ENCODE measurements around the gene RNF152.

RNF152 gene

GRCh38 chr18:61894751-61895524 is 2.1 kb upstream of the RNF152 start:
- FAIRE-seq (no peak), DNase-seq (ENCODE audit: low spot score) (no peak)

DNA sequence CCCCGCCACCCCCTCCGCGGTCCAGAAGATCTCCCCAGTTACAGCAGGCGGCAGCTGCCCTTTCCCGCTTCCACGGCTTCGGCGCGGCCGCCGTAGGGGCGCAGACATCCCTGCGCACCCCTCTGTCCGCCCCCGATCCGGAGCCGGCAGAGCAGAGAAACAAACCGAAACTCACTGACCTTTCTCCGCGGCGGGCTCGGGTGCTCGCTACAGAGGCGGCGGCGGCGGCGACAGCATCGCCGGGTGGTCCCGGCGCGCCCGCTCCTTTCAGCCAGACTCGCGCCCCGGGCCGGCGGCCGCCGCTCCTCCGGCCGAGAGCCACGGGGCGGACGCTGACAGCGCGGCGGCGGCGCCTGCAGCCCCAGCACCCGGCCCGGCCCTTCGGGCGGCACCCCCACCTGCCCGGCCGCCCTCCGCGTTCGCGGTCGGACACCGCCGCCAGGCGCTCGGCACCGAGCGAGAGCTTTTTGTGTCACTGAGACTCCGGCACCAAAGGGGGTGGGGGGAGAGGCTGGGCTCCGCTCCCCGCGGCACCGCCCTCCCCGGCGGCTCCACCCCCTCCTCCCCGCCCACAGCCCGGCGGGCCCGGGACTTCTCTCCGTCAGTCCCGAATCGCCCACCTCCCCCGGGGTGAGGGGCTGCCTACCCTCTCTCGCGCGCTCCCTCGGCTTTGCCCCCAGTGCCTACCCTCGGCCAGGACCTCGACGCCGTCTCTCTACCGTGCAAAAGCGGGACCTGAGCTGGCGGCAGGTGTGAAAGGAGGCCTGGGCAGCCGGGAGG is 1.4 kb upstream of the RNF152 start:
- FAIRE-seq (no peak), DNase-seq (ENCODE audit: low spot score) (no peak)

- DNase-seq (ENCODE audit: low spot score) (no peak), FAIRE-seq (no peak)
Observed at GRCh38 chr18:61893309-61893970, 633 bp upstream of the RNF152 start.

- no peak for FAIRE-seq
- no peak for DNase-seq (ENCODE audit: low spot score)
Observed at GRCh38 chr18:61891894-61892293, 913 bp downstream of the RNF152 start.

DNA sequence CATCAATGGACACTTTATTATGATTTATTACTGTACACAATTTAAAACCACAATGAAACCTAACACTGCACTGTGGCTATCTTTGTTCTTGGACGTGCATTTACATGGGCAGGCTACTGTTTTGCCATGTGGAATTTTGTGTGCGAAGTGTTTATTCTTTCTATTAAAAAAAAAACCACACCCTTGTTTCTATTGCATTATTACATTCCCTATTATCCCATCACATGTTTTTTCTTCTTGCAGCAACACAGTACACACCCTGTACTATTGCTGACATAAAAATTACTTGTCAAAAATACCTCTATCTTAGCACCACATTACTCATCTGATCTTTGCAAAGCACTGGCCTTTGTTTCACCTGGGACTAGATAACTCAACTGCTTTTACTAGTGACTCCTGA is 1.5 kb downstream of the RNF152 start:
- FAIRE-seq (no peak), DNase-seq (ENCODE audit: low spot score) (no peak)

DNA sequence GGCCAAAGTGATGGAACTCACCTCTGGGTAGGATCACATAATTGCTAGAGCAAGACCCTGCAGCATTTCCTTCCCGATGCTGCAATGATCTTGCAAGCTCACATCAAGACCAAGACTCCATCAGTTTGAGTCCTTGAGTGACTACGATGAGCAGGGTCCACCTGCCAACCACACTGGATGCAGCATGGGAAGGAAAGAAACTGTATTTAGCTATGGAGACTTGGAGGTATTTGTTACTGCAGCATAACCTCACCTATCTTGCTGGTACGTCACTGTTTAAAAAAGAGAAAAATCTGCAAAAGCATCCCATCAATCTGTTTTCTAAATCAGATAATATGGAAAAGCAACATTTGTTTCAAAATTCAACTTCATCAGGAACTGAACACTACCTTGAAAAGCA is 2.5 kb downstream of the RNF152 start:
- DNase-seq (ENCODE audit: low spot score) = no peak
- FAIRE-seq = no peak

DNA sequence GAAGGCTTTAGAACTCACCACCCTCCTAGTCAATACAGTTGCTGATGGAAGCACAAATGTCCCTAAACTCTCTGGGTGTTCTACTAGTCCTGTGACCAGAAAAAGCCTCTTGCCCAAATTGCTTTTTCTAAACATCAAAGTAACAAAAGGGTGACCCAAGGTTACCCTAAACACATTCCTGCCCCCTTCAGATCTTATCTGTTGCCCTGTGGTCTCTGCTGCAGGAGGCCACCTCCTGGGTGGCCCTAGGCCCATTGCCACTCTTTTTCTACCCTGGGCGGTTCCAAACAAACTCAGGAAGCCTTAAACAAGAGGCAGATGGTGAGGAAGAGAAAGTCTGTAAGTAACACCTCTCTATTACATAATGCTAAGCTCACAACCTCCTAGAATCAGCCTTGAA is 3.3 kb downstream of the RNF152 start:
- DNase-seq (ENCODE audit: low spot score) (no peak), FAIRE-seq (no peak)

DNA sequence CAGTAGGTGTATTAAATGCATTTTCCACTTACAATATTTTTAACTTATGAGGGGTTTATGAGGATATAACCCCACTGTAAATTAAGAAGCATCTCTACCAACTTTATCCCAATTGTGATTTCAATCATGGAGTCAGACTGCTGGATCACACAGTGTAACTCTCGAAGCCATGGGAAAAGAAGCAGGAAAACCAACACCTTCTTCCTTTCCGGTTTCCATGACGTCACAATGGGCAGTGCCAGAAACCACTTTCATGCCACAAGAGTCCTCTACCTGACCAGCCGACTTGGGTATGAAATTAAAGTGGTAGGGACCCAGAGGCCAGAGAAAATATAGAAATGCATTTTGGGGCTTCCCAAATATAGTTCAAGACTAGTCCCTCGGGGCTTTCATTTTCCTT is 4.2 kb downstream of the RNF152 start:
- FAIRE-seq (no peak), DNase-seq (ENCODE audit: low spot score) (no peak)

DNA sequence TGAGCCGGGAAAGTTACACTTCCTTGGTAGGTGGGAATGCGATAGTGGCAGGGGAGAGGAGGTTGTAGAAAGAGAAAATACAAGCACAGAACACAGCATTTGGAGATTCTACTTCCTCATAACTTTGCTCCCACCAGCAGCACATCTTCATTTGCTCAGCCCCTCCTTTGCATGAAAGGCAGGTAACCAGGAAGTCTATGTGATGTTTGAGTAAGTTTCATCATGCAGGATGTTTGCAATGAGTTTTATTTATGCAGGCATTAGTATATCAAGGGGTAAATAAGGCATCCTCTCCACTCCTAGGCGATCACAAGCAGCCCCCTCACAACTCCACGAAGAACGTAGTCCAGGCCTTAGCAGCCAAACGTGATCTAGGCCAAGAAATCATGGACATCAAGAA is 5.0 kb downstream of the RNF152 start:
- FAIRE-seq (no peak), DNase-seq (ENCODE audit: low spot score) (no peak)

GRCh38 chr18:61883547-61883946 is 9.3 kb downstream of the RNF152 start:
- FAIRE-seq (no peak), DNase-seq (ENCODE audit: low spot score) (no peak)

DNA sequence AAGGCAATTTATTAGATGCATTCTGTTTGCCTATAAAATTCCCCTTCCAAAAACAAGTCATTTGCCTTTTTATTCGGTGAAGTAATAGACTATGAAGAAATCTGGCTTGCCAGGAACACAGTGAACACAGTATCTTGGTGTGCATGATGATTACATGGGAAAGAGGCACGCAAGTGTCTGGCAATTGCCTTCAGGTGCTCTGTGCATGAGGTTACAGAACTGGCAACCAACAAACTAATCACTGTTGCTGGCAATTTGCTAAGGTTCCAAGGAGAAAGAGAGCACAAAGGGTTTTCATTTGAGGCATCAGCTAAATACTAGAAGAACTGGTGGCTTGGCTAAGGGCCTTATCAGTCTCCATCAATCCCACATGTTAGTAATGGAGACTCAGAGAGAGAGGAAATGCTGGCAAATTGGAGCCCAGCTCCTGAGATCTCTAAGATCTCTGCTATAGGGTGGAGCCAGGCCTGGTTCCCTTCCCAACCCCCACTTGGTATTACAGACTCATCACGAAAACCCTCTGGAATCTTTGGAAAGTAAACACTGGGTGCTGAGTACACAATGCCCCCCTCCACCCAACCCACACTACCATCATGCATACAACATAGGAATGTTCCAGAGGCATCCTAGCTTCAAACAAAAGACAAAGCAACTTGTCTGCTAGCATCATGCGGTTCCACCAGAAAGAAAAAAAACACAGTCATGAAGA is 10.4 kb downstream of the RNF152 start:
- DNase-seq (ENCODE audit: low spot score) = no peak
- FAIRE-seq = no peak

DNA sequence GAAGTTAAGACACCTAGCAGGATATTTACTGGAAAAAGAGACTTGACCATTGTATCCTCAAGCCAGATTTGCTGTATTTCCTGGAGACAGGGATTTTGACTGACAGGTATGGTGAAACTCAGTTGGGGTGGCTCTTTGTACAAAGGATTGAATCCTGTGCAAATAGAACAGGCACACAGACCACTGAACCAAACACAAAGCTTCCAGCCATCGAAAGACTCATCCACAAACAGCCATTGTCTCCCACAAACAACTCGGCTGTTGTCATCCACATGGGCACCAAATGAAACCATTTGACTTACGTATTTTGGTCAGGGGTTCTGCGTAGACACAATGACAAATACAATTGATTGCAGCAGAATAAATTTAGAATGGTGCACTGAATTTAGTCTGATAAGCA is 15.9 kb downstream of the RNF152 start:
- FAIRE-seq (no peak), DNase-seq (ENCODE audit: low spot score) (no peak)

DNA sequence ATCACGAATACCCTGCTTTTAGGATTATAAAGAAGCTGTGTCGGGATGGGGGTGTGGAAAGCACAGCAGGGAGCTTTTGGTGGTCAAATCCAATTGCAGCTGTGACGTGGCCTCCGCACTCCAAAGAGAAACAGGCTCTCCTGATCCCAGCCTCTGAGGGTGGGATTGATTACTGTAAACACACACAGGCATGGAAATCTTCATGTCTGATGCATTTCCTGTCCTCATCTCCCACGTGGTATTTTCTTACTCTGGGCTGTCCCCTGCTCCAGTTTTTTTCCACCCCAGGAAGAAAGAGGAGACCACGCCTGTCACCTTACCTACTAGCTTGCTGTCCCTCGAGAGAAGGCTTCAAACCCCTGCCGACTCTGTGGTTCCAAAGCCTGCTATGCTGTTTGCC is 22.7 kb downstream of the RNF152 start:
- DNase-seq (ENCODE audit: low spot score) = no peak
- FAIRE-seq = no peak

- FAIRE-seq (no peak), DNase-seq (ENCODE audit: low spot score) (no peak)
Observed at GRCh38 chr18:61869636-61870035, 23.2 kb downstream of the RNF152 start.

DNA sequence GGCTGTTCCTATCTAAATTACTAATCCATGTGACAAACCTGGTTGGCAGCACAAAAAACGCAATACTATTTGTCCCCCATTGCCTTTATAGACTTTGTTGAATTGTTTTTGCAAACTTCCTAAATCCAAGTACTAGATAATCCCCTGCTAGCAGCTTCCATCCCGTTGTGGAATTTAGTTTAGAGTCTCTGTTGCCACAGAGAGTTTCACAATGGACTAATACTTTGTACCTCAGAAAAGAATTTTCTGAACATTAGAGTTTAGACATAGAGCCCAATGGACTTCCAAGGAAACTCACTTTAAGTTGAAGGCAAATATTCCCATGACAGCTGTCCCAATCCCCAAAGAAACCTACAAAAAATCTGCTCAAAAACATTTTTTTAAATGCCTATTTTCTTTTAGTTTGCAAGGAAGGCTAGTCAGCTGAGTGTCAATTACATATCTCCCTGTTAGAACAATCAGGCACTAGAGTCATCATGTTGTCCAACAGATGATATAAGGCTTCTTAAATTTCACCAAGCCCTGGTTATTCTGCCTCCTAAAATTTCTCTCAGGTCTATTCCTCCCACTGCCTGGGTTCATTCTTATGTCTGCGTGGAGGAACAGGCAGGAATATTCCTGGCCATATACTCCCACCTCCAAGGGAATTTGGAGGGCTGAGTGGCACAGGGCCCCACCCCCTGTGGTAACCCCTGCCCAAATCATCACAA is 27.2 kb downstream of the RNF152 start:
- DNase-seq (ENCODE audit: low spot score) (no peak), FAIRE-seq (no peak)

- no peak for DNase-seq (ENCODE audit: low spot score)
Observed at GRCh38 chr18:61861372-61861771, 31.4 kb downstream of the RNF152 start.

DNA sequence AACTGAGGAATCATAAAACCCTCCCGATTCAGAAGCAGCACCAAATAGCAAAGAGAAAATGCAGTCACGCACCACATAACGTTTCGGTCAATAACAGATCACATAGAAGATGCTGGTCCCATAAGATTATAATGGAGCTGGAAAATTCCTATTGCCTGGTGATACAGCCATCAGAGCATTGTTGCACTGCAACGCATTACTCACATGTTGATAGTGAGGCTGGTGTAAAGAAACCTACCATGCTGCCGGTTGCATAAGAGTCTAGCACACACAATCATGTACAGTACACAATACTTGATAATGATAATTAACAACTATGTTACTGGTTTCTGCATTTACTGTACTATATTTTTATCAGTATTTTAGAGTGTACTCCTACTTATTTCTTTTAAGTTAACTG is 32.5 kb downstream of the RNF152 start:
- no peak for FAIRE-seq
- DNase-seq (ENCODE audit: low spot score) = no peak

More at GRCh38 chr18:61861372-61861771, 31.4 kb downstream of the RNF152 start:
- FAIRE-seq = no peak

- no peak for DNase-seq (ENCODE audit: low spot score)
- FAIRE-seq = no peak
Observed at GRCh38 chr18:61859113-61859512, 33.7 kb downstream of the RNF152 start.

DNA sequence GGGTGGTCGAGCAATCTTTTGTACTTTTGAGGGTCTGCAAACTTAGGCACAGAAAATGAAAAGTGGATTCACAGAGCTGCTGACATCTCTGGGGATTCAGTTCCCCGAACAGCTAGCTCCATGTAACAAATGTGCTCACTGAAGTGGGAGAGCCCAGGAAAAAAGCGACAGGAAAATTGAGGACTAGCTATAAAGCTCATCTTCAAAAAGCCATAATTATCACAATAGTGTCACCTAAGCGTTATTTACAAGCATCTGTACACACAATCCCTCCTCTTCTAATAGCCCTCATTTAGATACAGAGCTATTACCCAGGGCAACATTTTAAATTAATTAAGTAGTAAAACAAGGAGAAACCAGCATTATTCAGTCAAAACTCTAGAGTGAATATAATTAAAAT is 36.1 kb downstream of the RNF152 start:
- DNase-seq (ENCODE audit: low spot score) (no peak), FAIRE-seq (no peak)

DNA sequence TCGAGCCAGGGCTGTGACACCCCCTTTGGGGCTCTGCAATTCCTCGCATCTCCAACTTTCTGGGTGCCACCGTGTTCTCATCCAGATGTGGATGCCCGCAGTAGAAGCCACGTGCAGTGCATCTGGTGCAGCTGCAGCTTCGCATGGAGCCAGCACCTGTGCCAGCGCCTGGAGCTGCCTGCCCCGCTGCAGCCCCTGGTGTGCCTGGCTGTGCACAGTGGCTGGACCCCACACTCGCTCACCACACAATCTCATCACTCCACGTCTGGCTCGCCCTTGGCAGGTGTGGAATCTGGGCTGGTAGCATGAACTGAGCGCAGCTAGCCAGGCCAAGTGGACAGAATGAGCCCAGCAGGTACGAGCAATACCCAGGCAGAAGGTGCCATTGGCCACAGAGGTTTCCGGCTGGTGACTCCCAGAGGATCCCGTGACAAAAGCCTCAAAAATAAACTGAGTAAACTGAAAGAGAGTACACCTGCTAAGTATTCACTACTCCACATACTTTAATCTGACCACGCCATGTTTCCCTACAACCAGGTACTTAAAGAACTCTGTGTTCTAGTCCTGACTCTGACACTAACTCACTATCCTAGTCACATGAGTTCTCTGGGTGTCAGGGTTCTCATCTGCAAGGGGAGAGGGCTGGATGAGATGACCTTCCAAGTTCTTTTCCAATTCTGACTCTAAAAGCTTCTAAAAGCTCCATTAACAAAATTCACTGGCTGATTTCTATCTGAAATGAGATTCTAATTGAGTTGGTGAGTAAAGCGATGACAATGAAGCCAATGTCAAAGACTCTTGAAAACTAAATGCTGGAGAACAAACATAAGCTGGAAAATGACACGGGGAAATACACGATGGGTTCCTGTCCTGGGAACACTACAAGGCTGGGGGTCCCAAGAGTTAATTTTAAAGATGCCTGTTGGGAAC is 37.1 kb downstream of the RNF152 start:
- DNase-seq (ENCODE audit: low spot score) (no peak), FAIRE-seq (no peak)
